ENCODE results near the gene ASIC4. TPM values are rescaled to one million over a fixed set of nuclear protein-coding genes. Genes with fewer than 3 reads are reported as not detected.

ASIC4 gene
- polyA plus RNA-seq, 4 donors: 0.10 to 0.33 (median 0.17) TPM

DNA sequence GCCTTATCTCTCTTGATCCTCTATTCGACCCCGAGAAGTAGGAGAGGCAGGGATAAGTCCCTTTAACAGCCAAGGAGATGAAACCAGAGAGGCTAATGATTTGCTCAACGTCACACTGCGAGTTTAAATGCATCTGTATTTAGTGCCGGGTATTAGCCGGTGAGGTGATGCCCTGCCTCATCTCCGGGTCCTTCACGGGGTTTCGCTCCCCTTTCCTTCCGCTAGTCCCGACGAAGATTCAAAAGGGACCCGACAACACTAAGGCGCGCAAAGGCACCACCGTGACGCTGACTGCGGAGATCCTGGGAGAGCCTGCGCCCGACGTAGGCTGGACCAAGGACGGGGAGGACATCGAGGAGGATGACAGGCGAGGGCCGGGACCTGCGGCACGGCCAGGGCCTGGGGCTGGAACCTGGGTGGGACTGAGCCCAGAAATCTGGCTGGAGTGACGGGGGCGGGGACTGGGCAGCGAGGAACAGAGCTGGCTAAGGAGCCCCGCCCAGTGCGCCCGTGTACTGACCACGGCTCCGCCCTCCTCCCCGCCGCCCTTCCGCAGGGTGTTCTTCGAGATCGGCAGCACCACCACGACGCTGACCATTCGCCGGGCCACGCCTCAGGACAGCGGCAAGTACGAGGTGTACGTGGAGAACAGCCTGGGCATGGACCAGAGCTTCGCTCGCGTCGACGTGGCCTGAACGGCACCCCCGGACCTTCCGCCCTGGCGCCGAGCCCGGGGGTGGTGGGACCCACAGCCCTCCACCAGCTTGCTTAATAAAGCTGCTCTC is 16.6 kb upstream of the ASIC4 start:
- DNase-seq (ENCODE audit: low read depth in 4 of 4, low spot score in 2 of 4): no peak

GRCh38 chr2:219498280-219499057 is 15.8 kb upstream of the ASIC4 start, which contains the start of gene GMPPA:
GMPPA (plus strand) TSS chr2:219498891; CDS start chr2:219499976, 1,085 bp downstream.
- peak; percentile 91 to 99 (median 94) for DNase-seq (ENCODE audit: low read depth in 4 of 4, low spot score in 2 of 4)

DNA sequence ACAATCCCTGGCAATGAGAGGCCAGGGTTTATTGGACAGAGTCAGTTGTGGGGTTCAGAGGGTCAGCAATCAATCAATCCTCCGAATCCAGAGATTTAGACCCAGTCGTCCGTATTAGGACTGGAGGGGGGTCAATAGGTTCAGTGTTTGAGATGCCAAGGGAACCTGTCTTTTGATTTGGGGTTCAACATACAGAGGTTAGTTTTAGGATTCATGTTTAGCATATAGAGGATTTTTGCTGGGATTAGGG is 15.3 kb upstream of the ASIC4 start:
- no peak for DNase-seq (ENCODE audit: low read depth in 4 of 4, low spot score in 2 of 4)

DNA sequence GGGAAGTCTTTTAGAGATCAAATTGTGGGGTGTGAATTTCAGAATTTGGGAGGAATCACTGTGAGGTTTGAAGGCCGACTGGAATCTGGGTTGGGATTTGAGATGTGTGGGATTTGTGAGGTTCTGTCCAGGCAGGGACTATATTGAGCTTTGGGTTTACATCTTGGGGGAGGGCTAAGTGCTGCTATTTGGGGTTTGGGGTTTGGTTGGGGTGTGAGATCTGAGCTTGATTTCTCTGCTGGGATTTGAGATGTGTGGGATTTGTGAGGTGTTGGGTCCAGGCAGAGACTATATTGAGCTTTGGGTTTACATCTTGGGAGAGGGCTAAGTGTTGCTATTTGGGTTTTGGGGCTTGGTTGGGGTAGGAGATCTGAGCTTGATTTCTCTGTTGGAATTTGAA is 14.7 kb upstream of the ASIC4 start:
- DNase-seq (ENCODE audit: low read depth in 4 of 4, low spot score in 2 of 4): no peak

GRCh38 chr2:219500135-219500534 is 14.1 kb upstream of the ASIC4 start:
- no peak for DNase-seq (ENCODE audit: low read depth in 4 of 4, low spot score in 2 of 4)

GRCh38 chr2:219501849-219502248 is 12.4 kb upstream of the ASIC4 start:
- no peak for DNase-seq (ENCODE audit: low read depth in 4 of 4, low spot score in 2 of 4)

- DNase-seq (ENCODE audit: low read depth in 4 of 4, low spot score in 2 of 4): no peak
Measured at GRCh38 chr2:219502618-219503017, 11.7 kb upstream of the ASIC4 start.

GRCh38 chr2:219505585-219505984 is 8.7 kb upstream of the ASIC4 start:
- no peak for DNase-seq (ENCODE audit: low read depth in 4 of 4, low spot score in 2 of 4)

DNA sequence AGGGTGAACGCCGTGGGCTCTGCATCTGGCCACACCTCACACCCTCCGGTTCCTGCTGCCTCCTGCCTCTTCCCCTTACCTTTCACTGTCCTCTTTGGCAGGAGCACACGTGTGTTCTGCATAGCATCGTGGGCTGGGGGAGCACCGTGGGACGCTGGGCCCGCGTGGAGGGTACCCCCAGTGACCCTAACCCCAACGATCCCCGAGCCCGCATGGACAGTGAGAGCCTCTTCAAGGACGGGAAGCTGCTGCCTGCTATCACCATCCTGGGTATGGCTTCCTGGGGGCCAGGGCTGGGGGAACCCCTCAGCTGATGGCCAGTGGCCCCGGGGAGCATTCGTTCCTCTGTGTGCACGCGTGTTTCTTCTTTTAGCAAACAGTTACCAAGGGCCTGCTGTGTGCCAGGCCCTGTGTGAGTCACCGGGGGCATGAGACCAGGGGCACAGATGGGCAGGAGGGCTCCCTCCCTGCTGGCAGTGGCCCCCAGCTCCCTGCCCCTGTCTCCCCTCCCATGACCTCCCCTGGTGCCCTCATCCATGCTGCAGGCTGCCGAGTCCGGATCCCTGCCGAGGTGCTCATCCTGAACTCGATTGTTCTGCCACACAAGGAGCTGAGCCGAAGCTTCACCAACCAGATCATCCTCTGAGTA is 8.0 kb upstream of the ASIC4 start:
- DNase-seq (ENCODE audit: low read depth in 4 of 4, low spot score in 2 of 4): no peak

- no peak for DNase-seq (ENCODE audit: low read depth in 4 of 4, low spot score in 2 of 4)
Measured at GRCh38 chr2:219506802-219507526, 7.3 kb upstream of the ASIC4 start.

DNA sequence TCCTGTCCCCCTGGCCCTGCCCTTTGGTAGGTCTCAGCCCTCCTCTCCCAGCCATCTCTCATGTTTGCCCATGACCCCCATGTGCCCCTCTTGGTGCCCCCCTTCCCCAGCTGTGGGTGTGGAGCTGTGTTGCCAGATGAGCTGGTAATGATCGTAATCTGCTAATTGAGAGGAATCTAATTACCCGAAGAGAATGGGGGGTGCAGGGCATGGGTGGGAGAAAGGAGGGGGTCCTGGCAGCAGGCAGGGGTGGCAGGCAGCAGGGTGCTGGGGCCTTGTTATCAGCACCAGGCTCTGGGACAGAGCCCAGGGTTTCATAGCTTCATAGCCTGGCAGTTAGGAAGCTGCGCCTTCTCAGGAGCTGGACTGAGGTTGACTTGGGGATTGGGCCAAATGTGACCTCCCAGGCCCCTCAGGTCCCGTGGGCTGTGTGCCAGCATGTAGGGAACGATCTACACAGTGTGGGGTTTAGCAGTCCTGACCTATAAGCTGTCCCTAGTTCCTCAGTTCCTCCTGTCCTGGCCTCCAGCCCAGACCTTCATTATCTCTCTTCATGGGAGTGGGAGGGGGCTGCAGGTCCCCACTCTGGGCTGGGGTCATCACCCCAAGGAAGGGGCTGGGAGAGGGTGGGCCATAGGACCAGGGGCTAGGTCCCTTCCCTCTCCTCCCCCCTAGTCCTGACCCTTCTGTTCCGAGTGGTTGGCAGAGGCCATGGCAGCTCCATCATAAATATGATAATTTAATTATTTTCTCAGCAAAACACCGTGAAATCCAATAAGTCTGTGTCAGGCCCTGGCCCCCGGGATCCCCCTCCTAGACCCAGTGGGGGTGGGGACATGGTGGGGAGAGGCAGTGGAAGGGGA is 6.5 kb upstream of the ASIC4 start:
- no peak for DNase-seq (ENCODE audit: low read depth in 4 of 4, low spot score in 2 of 4)

DNA sequence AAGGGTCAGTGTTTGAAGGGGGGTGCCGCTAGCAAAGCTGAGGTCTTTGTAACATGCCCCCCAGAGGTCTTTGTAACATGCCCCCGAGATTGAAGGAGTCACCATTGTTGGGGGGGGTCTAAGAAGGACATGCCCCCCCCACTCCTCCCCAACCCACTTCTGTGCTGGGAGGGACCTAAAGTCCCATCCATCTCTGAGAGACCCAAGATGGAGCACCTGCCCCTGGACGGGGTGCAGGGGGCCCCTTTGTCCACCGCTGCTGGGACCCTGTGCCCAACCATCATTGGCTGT is 5.9 kb upstream of the ASIC4 start:
- no peak for DNase-seq (ENCODE audit: low read depth in 4 of 4, low spot score in 2 of 4)

DNA sequence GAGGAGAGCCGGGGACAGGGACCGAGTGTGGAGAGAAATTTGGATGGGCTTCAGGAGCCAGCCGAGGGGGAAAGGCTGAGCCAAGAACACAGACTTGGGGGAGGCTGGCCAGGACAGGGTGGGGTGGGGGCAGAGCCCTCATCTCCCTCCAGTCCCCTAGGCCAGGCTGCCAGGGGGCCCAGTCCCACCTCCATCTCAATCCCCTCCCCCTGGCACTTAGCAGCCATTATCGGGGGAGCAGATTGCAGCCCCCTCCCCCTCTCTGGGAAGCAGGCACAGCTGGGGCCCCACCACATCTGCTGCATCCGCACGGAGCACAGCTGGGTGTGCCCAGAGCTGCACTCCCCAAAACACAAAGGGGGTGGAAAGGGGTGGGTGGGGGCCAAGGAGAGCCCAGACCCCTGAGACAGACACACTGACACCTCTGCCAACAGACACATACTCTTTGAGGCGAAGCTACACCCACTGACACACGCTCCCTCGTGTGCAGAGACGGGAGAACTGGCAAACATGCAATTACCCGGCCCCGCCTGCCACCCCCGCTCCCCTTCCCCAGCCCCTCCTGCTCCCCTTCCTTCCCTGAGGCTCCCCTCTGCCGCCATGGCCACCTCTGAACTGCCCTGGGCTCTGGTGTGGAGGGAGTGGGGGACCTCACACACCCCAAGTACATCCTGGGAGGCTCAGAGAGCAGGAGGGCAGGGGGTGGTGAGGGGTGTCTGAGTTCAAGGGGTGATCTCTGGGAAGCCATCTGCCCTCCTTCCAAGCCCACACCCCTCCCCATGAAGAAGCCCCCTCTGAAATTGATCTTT is 5.1 kb upstream of the ASIC4 start:
- DNase-seq (ENCODE audit: low read depth in 4 of 4, low spot score in 2 of 4): no peak

DNA sequence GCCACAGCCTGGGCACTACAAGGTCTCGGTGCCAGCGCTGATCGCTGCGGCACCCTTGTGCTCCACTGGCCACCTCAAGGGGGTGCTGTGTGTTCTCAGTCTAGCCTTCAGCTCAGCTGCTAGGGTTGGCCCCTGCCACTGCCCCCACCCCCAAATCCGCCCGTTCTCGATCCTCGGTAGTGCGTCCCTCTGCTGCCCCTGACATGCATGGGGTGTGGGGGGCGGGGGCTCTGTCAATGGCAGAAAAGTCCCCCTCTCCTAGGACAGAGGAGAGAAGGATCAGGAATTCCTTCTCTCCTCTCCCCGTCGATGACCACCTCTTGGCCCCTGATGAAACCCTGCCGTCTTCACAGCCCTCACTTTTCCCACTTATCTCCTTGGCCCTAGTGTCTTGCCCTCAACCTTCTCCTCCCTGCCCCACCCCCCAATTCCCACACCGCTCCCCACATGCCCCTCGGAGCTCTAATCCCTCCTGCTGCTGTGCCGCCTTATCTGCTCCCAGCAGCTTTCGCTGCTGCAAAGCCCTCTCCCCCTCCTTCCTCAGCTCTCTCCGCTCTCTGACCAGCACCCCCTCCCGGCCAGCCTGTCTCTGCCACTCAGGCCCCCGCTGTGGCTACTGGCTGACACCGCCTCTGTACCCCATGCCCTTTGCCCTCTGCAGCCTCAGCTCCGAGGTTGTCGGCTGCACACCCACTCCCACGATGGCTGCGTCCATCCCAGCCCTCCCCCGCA is 4.3 kb upstream of the ASIC4 start:
- no peak for DNase-seq (ENCODE audit: low read depth in 4 of 4, low spot score in 2 of 4)

DNA sequence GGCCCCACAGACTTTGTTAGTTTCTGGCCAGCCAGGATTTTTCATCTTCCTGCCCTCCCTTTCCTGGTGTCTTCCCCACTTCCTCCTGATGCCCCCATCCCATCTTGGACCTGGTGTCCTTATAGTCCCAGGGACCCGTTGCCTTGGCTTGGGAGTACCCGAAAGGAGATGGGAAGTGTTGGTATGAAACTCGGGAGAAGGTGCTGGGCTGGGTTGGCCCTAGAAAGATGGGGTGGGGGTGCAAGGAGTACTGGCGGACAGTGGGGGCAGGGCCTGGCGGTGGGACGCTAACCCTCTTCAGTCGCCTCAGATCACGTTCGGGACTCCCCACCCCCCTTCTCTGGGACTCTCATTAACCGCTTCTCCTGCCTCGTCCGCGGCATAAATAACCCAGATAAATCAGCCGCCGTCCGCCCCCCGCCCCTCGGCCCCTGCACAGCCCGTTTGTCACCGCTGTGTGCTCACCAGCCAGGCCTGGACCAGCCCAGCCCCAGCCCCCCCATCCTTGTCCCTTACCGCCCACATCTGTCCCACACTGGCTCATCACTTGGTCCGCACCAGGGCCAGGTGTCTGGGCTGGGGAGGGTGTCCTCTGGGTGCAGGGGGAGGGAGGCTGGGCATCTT is 3.7 kb upstream of the ASIC4 start:
- DNase-seq (ENCODE audit: low read depth in 4 of 4, low spot score in 2 of 4): no peak

DNA sequence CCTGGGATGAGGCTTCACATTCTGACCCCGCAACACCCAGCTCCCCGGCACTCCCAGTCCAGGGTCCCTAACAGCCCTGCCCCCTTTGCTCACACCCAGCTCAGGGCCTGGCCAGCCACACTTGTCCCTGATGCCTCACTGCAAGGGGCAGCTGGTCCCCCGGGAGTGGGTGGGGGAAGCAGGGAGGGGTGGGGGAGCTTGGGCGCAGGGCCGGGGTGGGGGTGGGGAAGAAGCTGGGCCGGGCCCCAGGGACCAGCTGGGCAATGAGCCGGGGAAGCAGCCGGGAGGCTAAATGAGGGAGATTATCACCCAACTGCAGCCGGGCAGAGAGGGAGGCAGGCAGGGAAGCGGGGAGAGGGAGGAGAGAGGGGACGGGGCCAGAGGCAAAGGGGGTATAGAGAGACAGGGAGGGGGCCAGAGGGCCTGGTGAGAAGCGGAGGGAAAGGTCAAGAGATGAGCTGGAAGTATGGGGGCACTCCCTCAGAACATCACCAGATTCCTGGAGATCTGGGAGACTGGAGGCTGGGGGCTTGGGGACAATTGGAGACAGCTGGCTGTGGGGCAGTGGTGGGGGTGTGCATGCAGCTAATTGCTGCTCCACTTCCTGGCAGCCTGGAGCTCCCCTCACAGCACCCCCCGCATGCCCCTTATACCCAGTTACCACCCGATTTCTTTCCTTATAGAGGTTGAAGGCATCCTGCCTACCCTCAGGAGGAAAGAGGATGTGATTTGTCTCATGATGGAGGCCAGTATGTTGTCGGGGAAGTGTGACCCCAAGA is 2.5 kb upstream of the ASIC4 start:
- DNase-seq (ENCODE audit: low read depth in 4 of 4, low spot score in 2 of 4): no peak

DNA sequence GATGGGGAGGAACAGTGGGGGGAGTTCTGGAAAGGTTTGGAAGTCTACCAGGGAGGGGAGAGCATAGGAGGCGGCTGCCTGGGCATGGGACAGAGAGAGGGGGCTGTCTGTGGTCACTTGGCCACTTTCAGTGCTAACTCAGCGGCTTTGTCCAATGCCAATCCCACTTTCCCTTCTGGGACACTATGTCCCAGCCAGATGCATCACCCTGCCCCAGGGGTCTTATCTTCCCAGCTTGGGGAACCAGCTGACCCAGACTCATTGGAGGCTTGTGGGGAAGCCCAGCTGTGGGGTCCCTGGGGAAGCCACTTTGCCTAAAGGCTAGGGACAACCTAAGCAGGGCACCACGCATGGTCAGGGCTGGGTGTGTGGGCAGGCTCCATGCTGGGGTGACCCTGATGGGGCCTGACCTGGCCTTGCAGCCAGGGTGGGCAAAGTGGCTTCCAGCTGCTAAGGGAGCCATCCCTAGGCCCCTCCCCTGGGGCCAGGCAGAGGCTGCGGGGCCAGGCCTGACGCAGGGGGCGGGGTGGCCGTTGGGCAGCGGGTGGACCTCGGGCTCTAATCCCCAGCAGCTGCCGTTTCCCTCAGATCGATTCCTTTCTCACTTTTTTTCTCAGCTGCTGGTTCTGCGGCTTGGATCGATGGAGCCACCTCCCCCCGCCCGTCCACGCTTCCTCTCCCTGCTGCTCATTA is 1.6 kb upstream of the ASIC4 start:
- no peak for DNase-seq (ENCODE audit: low read depth in 4 of 4, low spot score in 2 of 4)

All from left renal cortex interstitium (tissue), 4 donors.